Nephron progenitor cell (in vitro differentiated cells): ENCODE results near the gene MLXIP.

ENCODE experiments used
- DNase-seq: peaks from one replicate; pipeline ENCODE4 v3.0.0; 2021
- H3K27ac Mint-ChIP-seq: 2 replicates; pipeline ENCODE4 v1.8.0; 2021; ENCODE audit warnings: mild to moderate bottlenecking, moderate library complexity, mixed read lengths
- H3K27me3 Mint-ChIP-seq: 2 replicates; pipeline ENCODE4 v1.8.0; 2021; ENCODE audit warnings: mild to moderate bottlenecking, low read depth, mixed read lengths; ENCODE audit not compliant: poor library complexity
- H3K36me3 Mint-ChIP-seq: 2 replicates; pipeline ENCODE4 v1.8.0; 2021; ENCODE audit warnings: low read depth, mixed read lengths
- H3K4me1 Mint-ChIP-seq: 2 replicates; pipeline ENCODE4 v1.8.0; 2021; ENCODE audit warnings: mixed read lengths
- H3K4me3 Mint-ChIP-seq: 2 replicates; pipeline ENCODE4 v1.8.0; 2021; ENCODE audit warnings: mild to moderate bottlenecking, moderate library complexity, mixed read lengths
- H3K9me3 Mint-ChIP-seq: 2 replicates; pipeline ENCODE4 v1.8.0; 2021; ENCODE audit warnings: mild to moderate bottlenecking, moderate library complexity, mixed read lengths
- CTCF ChIP-seq: fragments of 200-600 bp; sonication (generic); IDR thresholded peaks from 2 replicates; pipeline ENCODE4 v1.5.0; 2021; ENCODE audit warnings: antibody characterized with exemption

MLXIP gene

GRCh38 chr12:122184517-122184916 is 106.0 kb downstream of the MLXIP start:
- Mint-ChIP-seq H3K9me3 (no peaks in the 10 kb centered on the region), H3K4me3 (peak overlapping the region; percentile 65), H3K4me1 (peaks cover 25% of the 10 kb centered on the region), H3K27ac (no peak overlapping the region), H3K27me3 (peaks cover 41% of the 10 kb centered on the region), H3K36me3 (no peaks in the 10 kb centered on the region)
- TF ChIP-seq CTCF, result no peak
- no peak for DNase-seq

GRCh38 chr12:122185079-122185478 is 106.5 kb downstream of the MLXIP start:
- H3K36me3 Mint-ChIP-seq, result no peaks in the 10 kb centered on the region

GRCh38 chr12:122185494-122186082 is 107.0 kb downstream of the MLXIP start:
- no peaks in the 10 kb centered on the region for H3K36me3 Mint-ChIP-seq
- peaks cover 38% of the 10 kb centered on the region for H3K27me3 Mint-ChIP-seq
- TF ChIP-seq CTCF, result no peak
- H3K4me1 Mint-ChIP-seq, result peaks cover 33% of the 10 kb centered on the region
- DNase-seq, result no peak
- H3K4me3 Mint-ChIP-seq, result no peak overlapping the region
- H3K9me3 Mint-ChIP-seq, result no peaks in the 10 kb centered on the region
- H3K27ac Mint-ChIP-seq, result no peak overlapping the region

More at GRCh38 chr12:122185079-122185478, 106.5 kb downstream of the MLXIP start:
- peaks cover 30% of the 10 kb centered on the region for H3K4me1 Mint-ChIP-seq
- no peaks in the 10 kb centered on the region for H3K9me3 Mint-ChIP-seq
- no peak overlapping the region for H3K27ac Mint-ChIP-seq
- DNase-seq, result no peak
- H3K27me3 Mint-ChIP-seq, result peaks cover 41% of the 10 kb centered on the region
- peak overlapping the region; percentile 52 for H3K4me3 Mint-ChIP-seq
- no peak for TF ChIP-seq CTCF

GRCh38 chr12:122187466-122187865 is 108.9 kb downstream of the MLXIP start:
- H3K36me3 Mint-ChIP-seq, result peaks cover 1% of the 10 kb centered on the region
- TF ChIP-seq CTCF, result no peak
- H3K27me3 Mint-ChIP-seq, result peaks cover 27% of the 10 kb centered on the region
- DNase-seq, result no peak
- no peak overlapping the region for H3K27ac Mint-ChIP-seq
- peaks cover 42% of the 10 kb centered on the region for H3K4me1 Mint-ChIP-seq
- no peak overlapping the region for H3K4me3 Mint-ChIP-seq
- H3K9me3 Mint-ChIP-seq, result peaks cover 1% of the 10 kb centered on the region

GRCh38 chr12:122189626-122190475 is 111.3 kb downstream of the MLXIP start:
- DNase-seq, result no peak
- Mint-ChIP-seq H3K9me3 (peaks cover 8% of the 10 kb centered on the region), H3K36me3 (peaks cover 5% of the 10 kb centered on the region), H3K27ac (no peak overlapping the region), H3K27me3 (peaks cover 10% of the 10 kb centered on the region), H3K4me1 (peaks cover 38% of the 10 kb centered on the region), H3K4me3 (no peak overlapping the region)
- TF ChIP-seq CTCF, result no peak
